NCI-H510A (cell line): Measurements from ENCODE around the gene GADL1.
A peak's percentile ranks its signal among the peaks of the same experiment; 100 is the strongest.

Experiments
- DNase-seq: peaks from one replicate; lab custom pipeline; 2025; lab: John Stamatoyannopoulos, UW

GADL1 gene

GRCh38 chr3:30894521-30895251 is at the start of gene GADL1:
Gene GADL1, minus strand, starts transcription at chr3:30894661. Its CDS starts 47 bp downstream, at chr3:30894614.
- no peak for DNase-seq

DNA sequence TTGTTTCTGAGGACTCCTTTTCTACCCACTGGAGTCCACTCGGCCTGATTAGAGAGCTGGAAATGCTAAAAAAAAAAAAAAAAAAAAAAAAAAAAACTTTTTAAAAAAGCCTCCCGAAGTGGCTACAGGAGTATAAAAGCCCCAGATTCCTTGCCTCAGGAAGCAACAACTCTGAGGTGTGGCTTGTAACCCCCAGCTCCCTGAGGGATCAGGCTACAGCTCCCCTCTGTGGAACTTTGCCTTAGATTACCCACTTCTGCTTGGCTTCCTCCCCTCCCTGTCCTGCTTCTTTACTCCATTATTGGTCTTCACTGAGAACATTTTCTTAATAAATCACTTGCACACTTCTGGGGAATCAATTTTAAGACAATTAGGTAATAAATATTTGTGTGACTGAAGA is 49.7 kb upstream of the GADL1 start:
- no peak for DNase-seq

DNA sequence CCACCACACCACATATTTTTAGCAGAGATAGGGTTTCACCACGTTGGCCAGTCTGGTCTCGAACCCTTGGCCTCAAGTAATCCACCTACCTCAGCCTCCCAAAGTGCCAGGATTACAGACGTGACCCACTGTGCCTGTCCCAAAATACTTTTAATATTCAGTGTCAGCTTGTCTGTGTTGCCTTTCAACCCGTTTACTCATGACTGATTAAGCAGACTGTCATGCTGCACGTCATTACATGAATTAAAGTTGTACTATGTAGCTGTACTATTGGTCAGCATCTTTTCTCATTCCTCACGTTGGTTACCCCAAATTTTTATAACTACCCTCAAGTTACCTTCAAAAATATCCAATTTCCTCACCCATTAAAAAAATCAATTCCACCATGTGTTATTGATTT is 48.7 kb upstream of the GADL1 start:
- no peak for DNase-seq

DNA sequence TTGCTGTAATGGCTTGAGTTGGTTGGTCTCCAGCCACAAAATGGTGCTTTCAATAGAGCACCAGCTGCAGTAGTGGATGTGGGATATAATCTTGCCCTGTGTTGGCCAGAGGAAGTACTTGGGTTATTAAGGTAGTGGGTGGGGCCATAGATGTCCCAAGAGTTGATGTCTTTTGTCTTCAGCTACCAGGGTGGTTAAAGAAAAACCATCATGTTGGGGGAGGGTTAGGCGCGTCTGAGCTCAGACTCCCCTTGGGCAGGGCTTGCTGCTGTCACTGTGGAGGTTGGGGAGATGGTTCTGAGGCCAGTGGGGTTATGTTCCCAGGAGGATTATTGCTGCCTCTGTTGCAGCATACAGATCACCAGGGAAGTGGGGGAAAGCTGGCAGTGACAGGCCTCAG is 46.9 kb upstream of the GADL1 start:
- no peak for DNase-seq

DNA sequence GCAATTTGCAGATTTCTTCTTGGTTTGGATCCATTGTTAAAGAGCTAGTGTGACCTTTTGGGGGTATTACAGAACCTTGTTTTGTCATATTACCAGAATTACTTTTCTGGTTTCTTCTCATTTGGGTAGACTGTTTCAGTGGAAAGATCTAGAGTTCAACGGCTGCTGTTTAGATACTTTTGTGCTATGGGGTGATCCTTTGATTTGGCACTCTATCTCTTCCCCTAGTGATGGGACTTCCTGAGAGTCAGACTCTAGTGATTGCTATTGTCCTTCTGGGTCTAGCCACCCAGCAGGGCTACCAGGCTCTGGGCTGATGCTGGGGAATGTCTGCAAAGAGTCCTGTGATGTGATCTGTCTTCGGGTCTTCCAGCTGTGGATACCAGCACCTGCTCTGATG is 46.3 kb upstream of the GADL1 start:
- DNase-seq, result no peak

- DNase-seq, result peak; percentile 13
These were observed 39.7 kb upstream of the GADL1 start for GRCh38 chr3:30934208-30934550.

- DNase-seq, result peak; percentile 4
These were observed 39.2 kb upstream of the GADL1 start for GRCh38 chr3:30933478-30934207.

DNA sequence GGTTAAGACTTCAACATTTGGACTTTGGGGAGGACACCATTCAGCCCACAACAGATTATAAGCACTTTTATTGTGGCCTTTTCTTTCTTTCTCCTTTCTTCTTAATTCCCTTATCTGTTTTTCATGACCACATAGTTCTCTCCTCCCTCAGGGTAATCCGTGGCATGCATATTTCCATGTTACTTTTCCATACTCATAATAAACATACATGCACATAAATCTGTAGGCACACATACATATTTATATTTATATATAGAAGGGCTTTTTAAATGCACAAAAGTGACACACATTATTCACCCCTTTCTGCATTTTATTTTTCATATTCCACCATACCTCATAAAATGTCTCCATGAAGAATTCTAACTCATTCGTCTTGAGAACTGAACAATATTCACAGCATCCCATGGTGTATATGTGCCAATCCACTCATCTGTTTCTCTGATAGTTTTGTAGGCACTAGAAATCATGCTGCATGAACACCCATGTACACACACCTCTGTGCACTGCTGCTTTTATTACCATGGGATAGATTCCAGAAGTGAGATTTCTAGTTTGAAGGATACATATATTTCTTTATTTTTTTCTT is 38.1 kb upstream of the GADL1 start:
- no peak for DNase-seq

GRCh38 chr3:30924763-30925162 is 30.3 kb upstream of the GADL1 start:
- no peak for DNase-seq

DNA sequence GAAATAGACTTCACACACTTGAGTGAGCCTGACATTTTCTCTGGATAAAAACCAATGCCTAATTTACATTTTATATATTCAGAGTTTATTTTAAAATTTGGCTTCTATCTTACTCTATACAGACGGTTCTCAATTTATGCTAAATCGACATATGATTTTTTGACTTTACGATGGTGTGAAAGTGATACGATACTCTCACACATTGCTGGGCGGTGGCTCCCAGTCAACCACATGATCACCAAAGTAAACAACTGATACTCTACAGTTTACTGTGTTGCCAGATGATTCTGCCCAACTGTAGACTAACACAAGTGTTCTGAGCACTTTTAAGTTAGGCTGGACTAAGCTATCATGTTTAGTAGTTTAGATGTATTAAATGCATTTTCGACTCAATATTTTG is 25.1 kb upstream of the GADL1 start:
- DNase-seq, result no peak

DNA sequence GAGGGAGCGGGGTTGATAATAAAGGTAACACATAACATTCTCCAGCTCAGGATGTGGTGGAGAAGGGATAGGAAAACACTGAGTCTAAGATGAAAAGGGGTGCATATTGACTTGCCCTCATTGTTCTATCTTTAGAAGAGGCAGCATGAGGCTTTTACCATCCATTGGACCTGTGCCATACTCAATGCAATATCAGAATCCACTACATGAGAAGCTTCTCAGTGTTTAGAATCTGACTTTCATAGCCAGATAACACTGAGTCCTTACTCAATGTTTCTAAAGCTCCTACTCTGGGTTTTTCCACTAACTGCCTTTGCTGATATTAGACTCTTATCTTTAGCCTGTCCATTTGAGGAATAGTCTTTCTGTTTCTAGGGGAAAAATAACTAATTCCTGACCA is 24.3 kb upstream of the GADL1 start:
- no peak for DNase-seq

GRCh38 chr3:30915782-30916181 is 21.3 kb upstream of the GADL1 start:
- DNase-seq, result no peak

DNA sequence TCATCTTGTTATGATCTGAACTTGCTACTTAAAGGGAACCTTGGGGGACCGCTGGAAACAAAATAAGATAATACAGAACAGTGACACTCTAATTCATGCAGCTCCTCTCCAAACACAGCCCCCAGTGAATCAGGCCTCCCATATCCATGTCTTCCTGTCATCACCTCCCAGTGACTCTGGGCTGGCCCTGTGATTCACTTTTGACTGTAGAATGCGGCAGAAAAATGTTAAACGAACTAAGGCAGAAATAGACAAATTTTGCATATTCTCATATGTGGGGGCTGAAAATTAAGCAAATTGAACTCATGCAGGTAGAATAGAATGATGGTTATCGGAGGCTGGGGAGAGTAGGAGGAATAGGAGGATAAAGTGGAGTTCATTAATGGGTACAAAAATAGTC is 20.2 kb upstream of the GADL1 start:
- DNase-seq, result no peak

DNA sequence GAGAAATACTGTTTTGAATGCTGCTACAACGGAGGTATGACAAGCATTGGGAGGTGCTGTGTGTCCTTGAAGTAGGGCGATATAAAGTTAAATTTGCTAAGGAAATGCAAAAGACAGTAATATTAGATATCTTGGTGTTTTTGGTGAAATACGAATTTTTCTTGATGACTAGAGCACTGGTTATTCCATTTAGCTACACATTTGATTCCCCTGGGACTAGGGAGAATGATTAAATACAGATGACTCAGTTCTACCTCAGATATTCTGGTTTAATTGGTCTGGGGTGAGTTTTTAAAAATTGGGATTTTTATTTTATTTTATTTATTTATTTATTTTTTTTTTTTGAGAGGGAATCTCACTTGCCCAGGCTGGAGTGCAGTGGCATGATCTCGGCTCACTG is 18.7 kb upstream of the GADL1 start:
- no peak for DNase-seq

DNA sequence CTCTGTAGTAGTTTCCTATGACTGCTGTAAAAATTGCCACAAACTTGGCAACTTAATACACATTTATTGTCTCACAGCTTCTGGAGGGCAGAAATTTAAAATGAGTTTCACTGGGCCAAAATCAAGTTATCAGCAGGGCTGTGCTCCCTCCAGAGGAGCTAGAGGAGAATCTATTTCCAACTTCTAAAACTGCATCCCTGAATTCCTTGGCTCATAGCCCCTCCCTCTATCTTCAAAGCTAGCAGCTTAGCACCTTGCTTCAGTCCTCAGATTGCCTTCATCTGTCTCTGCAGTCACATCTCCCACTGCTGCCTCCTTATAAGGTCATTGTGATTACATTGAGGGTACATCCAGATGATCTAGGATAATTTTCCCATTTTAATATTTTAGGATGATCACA is 17.8 kb upstream of the GADL1 start:
- no peak for DNase-seq

GRCh38 chr3:30908456-30909037 is 14.1 kb upstream of the GADL1 start:
- DNase-seq, result no peak

DNA sequence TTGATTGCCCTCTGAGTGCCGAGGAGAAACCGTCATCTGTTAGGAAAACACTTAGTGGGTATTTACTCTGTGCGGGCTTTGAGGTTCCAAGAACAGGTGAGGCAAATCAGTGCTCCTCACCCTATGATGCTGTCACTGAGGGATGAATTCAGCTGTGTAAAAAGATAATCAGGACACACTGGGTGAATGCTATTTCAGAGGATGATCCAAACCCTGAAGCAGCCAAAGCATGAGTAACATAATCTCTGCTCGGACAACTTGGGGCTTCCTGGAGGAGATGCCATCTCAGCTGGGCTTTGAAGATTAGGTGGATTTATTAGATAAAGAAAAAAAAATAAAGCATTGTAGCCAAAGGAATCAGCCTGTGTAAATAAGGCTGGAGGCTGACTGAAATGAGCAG is 10.5 kb upstream of the GADL1 start:
- DNase-seq, result no peak

- no peak for DNase-seq
These were observed 868 bp upstream of the GADL1 start for GRCh38 chr3:30895329-30895728.

- DNase-seq, result no peak
These were observed 659 bp downstream of the GADL1 start for GRCh38 chr3:30893678-30894325.

DNA sequence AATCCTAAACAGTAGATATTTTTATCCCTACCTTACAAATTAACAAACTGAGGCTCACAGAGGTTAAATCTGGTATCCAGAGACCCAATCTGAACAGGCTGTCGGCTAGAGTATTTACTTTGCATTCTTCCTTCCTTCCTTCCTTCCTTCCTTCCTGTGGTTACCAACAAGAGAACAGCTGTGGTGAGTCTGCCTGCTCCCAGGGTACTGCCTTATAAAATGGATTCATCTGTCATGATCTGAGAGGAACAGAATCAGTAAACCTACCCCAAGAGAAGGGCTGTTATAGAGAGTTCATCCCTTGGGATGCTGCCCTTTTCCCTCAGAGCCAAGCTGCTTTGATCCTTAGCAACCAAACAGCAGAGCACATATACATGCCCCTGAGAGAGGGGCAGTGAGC is 3.6 kb downstream of the GADL1 start:
- no peak for DNase-seq

DNA sequence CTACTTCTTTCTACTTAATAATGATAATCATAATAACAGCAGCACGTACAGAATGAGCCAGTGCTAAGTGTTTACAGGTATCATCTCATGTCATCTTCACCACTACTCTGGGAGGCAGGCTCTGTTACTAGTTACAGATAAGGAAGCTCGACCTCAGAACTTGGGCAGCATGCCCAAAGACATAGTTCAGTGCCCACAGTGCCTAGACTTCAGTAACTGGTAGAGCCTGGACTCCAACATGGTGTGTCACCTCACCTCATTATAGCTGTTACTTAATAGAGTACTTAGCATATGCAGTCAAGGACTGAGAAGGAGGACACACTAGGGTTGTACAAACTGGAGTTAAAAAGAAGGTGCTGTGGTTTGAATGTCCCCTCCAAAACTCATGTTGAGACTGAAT is 7.6 kb downstream of the GADL1 start:
- DNase-seq, result no peak

DNA sequence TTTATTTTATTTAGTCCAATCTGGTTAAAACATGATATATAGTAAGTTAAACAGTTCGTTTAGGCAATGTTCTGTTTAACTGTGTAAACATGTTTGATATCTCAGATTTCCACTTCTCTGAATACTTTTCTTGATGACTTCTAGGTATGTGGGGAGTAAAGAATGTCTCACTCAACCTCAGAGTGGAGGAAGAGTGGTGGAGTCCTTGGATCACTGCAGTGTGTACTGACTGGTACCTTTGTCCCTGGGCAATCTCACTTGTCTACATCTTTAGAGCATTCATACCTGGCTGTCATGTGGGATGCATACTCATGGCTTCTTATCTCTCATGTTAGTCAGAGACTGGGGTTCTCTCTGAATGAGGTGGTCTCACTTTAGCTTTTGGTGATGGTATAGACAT is 15.6 kb downstream of the GADL1 start:
- no peak for DNase-seq

- DNase-seq, result no peak
These were observed 19.0 kb downstream of the GADL1 start for GRCh38 chr3:30875505-30875904.
